Ishikawa (cell line): ENCODE data around the gene AATF.

Experiments used
- CEBPB ChIP-seq: IDR thresholded peaks from 2 replicates; pipeline ENCODE4 v1.6.1; 2012
- CREB1 ChIP-seq: IDR thresholded peaks from 2 replicates; pipeline ENCODE4 v1.6.1; 2012; ENCODE audit warnings: low read depth
- EGR1 ChIP-seq: IDR thresholded peaks from 2 replicates; pipeline ENCODE4 v1.6.1; 2012
- EP300 ChIP-seq: IDR thresholded peaks from 2 replicates; pipeline ENCODE4 v1.6.1; 2012; ENCODE audit warnings: borderline replicate concordance
- FOXM1 ChIP-seq: IDR thresholded peaks from 2 replicates; pipeline ENCODE4 v1.6.1; 2012; ENCODE audit warnings: low read depth, borderline replicate concordance
- NFIC ChIP-seq: IDR thresholded peaks from 2 replicates; pipeline ENCODE4 v1.6.1; 2012
- RAD21 ChIP-seq: IDR thresholded peaks from 2 replicates; pipeline ENCODE4 v1.6.1; 2012; ENCODE audit warnings: low read depth
- TAF1 ChIP-seq: IDR thresholded peaks from 2 replicates; pipeline ENCODE4 v1.6.1; 2012; ENCODE audit warnings: low read depth, mild to moderate bottlenecking
- TCF12 ChIP-seq: IDR thresholded peaks from 2 replicates; pipeline ENCODE4 v1.6.1; 2012; ENCODE audit warnings: low read depth
- TEAD4 ChIP-seq: IDR thresholded peaks from 2 replicates; pipeline ENCODE4 v1.6.1; 2012
- YY1 ChIP-seq: IDR thresholded peaks from 2 replicates; pipeline ENCODE4 v1.6.1; 2012; ENCODE audit warnings: low read depth
- ZBTB7A ChIP-seq: IDR thresholded peaks from 2 replicates; pipeline ENCODE4 v1.6.1; 2012; ENCODE audit warnings: low read depth
- TF ChIP-seq, protein P1 (sequence below): IDR thresholded peaks from 2 replicates; pipeline ENCODE4 v1.6.1; 2012; ENCODE audit warnings: low read depth, mild to moderate bottlenecking
- TF ChIP-seq, protein P2 (sequence below): IDR thresholded peaks from 2 replicates; pipeline ENCODE4 v1.6.1; 2012
- TF ChIP-seq, protein P3 (sequence below): IDR thresholded peaks from 2 replicates; pipeline ENCODE4 v1.6.1; 2012

The AATF gene

DNA sequence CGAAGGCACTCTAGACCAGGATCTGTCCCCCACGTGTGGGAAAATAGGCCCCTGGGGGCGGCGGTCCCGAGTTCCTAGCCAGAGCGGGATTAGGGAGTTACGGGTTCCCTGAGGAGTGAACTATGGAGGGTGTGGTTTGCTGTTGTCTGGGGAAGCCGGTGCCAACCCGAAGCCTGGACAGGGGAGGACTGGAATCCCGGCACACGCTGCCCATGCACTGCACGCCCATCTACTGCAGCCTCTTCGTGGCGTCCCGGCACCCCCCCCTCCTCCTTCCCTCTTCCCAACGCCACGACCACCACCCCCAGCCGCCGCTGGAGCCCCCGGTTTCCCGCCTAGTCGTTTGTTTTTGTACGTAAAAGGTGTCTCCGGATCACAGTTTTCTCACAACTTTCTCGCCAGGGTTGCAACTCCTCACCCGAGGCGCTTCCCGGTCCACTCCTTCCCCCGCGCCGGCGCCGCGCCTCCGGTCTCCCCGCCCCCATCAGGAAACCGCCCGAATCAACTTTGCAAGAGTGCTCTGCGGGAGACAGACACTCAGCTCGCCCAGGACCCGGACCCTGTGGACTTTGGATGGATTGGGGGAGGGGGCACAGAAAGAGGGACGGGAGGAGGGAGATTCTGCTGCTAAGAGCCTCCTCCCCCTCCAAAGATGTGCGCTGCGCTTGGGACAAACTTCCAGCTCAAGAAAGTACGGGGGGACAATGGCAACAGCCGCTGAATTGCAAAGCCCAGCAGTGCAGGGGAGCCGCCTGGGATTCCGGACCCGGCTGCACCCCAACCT is 12.9 kb upstream of the AATF start:
- TF ChIP-seq, protein P1, sequence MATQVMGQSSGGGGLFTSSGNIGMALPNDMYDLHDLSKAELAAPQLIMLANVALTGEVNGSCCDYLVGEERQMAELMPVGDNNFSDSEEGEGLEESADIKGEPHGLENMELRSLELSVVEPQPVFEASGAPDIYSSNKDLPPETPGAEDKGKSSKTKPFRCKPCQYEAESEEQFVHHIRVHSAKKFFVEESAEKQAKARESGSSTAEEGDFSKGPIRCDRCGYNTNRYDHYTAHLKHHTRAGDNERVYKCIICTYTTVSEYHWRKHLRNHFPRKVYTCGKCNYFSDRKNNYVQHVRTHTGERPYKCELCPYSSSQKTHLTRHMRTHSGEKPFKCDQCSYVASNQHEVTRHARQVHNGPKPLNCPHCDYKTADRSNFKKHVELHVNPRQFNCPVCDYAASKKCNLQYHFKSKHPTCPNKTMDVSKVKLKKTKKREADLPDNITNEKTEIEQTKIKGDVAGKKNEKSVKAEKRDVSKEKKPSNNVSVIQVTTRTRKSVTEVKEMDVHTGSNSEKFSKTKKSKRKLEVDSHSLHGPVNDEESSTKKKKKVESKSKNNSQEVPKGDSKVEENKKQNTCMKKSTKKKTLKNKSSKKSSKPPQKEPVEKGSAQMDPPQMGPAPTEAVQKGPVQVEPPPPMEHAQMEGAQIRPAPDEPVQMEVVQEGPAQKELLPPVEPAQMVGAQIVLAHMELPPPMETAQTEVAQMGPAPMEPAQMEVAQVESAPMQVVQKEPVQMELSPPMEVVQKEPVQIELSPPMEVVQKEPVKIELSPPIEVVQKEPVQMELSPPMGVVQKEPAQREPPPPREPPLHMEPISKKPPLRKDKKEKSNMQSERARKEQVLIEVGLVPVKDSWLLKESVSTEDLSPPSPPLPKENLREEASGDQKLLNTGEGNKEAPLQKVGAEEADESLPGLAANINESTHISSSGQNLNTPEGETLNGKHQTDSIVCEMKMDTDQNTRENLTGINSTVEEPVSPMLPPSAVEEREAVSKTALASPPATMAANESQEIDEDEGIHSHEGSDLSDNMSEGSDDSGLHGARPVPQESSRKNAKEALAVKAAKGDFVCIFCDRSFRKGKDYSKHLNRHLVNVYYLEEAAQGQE: no peak
- TF ChIP-seq TAF1: no peak
- TF ChIP-seq CREB1: no peak
- no peak for TF ChIP-seq EGR1
- TF ChIP-seq ZBTB7A: no peak
- no peak for TF ChIP-seq NFIC
- no peak for TF ChIP-seq EP300
- TF ChIP-seq TEAD4: no peak
- TF ChIP-seq, protein P2, sequence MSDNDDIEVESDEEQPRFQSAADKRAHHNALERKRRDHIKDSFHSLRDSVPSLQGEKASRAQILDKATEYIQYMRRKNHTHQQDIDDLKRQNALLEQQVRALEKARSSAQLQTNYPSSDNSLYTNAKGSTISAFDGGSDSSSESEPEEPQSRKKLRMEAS: no peak
- TF ChIP-seq RAD21: no peak
- TF ChIP-seq CEBPB: no peak
- TF ChIP-seq FOXM1: no peak
- no peak for TF ChIP-seq YY1
- TF ChIP-seq, protein P3, sequence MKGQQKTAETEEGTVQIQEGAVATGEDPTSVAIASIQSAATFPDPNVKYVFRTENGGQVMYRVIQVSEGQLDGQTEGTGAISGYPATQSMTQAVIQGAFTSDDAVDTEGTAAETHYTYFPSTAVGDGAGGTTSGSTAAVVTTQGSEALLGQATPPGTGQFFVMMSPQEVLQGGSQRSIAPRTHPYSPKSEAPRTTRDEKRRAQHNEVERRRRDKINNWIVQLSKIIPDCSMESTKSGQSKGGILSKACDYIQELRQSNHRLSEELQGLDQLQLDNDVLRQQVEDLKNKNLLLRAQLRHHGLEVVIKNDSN: no peak
- TF ChIP-seq TCF12: no peak

DNA sequence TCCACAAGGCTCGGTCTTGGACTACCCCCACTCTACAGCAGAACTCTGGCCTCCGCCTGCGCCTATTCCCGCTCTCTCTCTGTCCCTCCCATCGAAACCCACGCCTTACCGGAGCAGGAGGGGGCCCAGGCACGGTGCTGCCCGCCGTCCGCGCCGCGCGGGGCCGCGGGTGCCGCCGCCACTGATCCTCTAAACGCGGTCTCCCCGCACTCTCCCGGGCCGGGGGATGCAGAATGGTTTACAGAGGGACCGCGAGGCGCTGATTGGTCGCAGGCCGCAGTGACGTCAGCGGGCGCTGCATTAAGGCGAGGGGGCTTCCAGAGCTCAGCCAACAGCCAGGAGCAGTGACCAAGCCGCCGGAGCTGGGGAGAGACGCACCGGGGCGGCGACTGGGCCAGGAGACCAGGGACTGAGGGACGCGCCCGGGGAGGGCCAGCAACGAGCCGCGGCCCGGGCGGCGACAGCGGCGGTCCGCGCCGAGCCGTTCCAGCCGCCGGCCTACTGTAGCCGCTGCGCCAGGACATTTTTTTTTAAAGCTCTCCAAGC is 12.2 kb upstream of the AATF start:
- TF ChIP-seq, protein P1: no peak
- TF ChIP-seq NFIC: no peak
- TF ChIP-seq ZBTB7A: peak; percentile 48; the same call in 1 of the 2 replicates

DNA sequence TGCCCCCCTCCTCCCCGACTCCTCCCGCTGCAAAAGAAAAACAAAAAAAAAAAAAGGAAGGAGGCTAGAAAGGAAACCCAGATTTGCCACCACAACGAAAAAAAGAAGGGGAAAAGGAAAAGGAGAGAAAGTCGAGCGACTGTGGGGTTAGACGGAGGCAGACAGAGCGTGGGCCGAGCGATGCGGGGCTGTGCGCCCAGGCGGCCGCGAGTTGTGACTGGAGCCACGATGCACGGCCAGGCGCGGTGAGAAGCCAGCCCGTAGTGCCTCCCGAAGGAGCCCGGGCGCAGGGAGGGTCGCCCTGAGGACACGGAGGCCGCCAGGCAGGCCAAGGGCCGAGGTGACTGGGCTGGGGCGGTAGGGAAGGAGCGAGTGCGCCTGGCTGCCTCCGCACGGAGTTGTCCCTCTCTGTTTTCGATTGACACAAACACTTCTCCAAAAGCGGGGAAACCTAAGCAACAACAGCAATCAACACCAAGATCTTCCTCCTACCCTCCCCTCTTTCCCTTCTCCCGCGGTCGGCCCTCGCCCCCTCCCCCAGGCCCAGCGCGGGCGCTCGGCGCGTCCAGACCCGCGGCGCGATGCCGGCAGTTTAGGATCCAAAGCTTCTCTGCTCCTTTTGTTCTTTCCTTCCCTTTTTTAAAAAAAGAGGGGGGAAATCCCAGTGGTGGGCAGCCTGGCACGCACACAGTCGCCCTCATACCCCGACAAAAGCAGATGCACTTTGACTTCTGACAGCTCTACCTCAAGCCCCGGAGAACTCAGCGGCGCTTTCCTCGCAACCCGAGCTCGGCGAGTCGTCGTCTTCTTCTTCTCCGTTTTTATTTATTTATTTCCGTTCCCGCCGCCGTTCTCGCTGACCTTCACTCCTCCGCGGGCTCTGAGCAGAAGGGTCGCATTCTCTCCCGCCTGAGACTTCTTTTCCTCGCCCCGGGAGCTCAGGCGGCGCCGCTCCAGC is 11.5 kb upstream of the AATF start, which contains the start of gene LHX1:
TSS of gene LHX1 (plus strand) at position 475 of the 958 bp plus-strand sequence. CDS start 723 bp downstream, outside the sequence.
- TF ChIP-seq FOXM1 (no peak), YY1 (no peak), NFIC (no peak), ZBTB7A (no peak)

DNA sequence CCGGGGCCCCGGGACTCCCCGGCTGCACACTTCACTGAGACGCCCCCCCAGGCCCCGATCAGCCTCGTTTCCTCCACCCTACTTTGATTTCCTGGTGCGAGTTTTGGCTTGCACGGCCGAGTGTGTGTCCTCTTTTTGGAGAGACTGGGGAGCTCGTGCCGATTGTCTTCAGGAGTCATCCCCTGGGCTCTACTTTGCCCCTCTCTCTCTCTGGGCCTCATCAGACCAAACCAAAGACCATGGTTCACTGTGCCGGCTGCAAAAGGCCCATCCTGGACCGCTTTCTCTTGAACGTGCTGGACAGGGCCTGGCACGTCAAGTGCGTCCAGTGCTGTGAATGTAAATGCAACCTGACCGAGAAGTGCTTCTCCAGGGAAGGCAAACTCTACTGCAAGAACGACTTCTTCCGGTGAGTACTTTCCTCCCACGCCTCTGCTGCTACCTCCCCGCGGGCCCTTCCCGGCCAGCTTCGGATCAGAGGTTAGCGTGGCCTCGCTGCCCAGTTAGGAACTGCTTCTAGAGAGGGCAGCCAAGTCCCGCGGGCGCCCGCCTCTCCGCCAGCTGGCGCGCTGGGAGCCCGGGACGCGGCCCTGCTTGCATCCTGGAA is 10.7 kb upstream of the AATF start:
- no peak for TF ChIP-seq RAD21
- no peak for TF ChIP-seq CREB1
- TF ChIP-seq, protein P1: peak; percentile 74
- no peak for TF ChIP-seq CEBPB
- no peak for TF ChIP-seq TAF1
- TF ChIP-seq, protein P3: no peak
- TF ChIP-seq ZBTB7A: 0 out of 2 replicates have a peak, but pooled peaks have one; percentile 30
- TF ChIP-seq TCF12: no peak
- TF ChIP-seq, protein P2: no peak
- no peak for TF ChIP-seq FOXM1
- no peak for TF ChIP-seq TEAD4
- TF ChIP-seq EGR1: peak; percentile 44
- TF ChIP-seq EP300: no peak
- no peak for TF ChIP-seq NFIC
